ENCODE data around the gene UBXN1.

DNA sequence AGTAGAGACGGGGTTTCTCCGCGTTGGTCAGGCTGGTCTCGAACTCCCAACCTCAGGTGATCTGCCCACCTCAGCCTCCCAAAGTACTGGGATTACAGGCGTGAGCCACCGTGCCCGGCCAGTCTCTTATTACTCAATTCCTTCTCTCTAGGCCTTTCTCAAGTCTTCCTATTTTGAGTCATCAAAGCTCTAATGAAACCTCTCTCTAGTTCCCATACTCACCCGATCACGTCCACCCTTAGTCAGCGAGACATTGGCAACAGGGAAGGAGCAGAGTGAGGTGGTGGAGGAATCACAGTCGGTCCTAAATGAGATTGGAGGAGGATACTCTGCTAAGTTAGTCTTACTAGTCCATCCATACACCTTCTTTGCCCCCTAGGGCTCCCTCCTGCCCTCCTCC is 23.4 kb upstream of the UBXN1 start:
- TF ChIP-seq NFRKB (IDR thresholded peaks at IDR 0.05) (no peak), FOXK2 (IDR thresholded peaks at IDR 0.05) (no peak), HDGF (IDR thresholded peaks at IDR 0.05; ENCODE audit: borderline replicate concordance) (no peak), SP1 (IDR thresholded peaks at IDR 0.05) (no peak), SUZ12 (IDR thresholded peaks at IDR 0.05) (no peak), BHLHE40 (IDR thresholded peaks at IDR 0.05; ENCODE audit: borderline replicate concordance) (no peak), FOXM1 (IDR thresholded peaks at IDR 0.05; ENCODE audit: borderline replicate concordance) (no peak), ARNT (IDR thresholded peaks at IDR 0.05) (no peak), FOXA1 (IDR thresholded peaks at IDR 0.05) (no peak), CTBP1 (IDR thresholded peaks at IDR 0.05; ENCODE audit: borderline replicate concordance) (no peak), ELF4 (IDR thresholded peaks at IDR 0.05) (no peak)

Data from HEK293T (cell line).